ENCODE measurements around the gene RREB1.

- TF ChIP-seq, protein P1, sequence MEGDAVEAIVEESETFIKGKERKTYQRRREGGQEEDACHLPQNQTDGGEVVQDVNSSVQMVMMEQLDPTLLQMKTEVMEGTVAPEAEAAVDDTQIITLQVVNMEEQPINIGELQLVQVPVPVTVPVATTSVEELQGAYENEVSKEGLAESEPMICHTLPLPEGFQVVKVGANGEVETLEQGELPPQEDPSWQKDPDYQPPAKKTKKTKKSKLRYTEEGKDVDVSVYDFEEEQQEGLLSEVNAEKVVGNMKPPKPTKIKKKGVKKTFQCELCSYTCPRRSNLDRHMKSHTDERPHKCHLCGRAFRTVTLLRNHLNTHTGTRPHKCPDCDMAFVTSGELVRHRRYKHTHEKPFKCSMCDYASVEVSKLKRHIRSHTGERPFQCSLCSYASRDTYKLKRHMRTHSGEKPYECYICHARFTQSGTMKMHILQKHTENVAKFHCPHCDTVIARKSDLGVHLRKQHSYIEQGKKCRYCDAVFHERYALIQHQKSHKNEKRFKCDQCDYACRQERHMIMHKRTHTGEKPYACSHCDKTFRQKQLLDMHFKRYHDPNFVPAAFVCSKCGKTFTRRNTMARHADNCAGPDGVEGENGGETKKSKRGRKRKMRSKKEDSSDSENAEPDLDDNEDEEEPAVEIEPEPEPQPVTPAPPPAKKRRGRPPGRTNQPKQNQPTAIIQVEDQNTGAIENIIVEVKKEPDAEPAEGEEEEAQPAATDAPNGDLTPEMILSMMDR (IDR thresholded peaks at IDR 0.05), result no peak
- TF ChIP-seq SIN3A (IDR thresholded peaks at IDR 0.05; ENCODE audit: borderline replicate concordance, insufficient read depth, low read depth, low read length) (no peak), REST (IDR thresholded peaks at IDR 0.05; ENCODE audit: insufficient read depth in 1 of 2, low read depth in 2 of 2, low read length in 1 of 2) (no peak), POLR2AphosphoS5 (IDR thresholded peaks at IDR 0.05; ENCODE audit: low read depth, low read length) (no peak)
Observed at GRCh38 chr6:7129784-7130569, 22.2 kb downstream of the RREB1 start.
